GM21825 (cell line): ENCODE measurements around the gene DHRSX.

Experiments used
- ATAC-seq: cut with Tn5 transposase; IDR thresholded peaks from one replicate; pipeline ENCODE4 v1.9.1; 2021; ENCODE audit warnings: mild to moderate bottlenecking, moderate library complexity; ENCODE audit not compliant: unreplicated experiment

The DHRSX gene

DNA sequence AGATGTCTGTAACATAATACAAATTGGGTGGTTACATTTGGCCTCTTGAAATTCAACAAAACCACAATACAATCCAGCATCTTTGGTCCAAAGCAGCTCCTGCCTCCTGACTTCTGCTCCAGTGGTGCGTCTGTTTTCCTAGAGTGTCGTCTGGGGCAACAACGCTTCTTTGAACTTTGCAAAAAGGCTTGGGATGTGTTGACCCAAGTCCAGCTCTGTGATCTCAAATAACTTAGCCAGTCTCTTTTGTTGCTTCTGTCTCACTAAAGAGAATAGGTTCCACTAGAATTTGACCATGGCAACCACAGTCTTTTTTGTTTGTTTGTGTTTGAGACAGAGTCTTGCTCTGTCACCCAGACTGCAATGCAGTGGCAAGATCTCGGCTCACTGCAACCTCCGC is 324.0 kb downstream of the DHRSX start:
- no peak for ATAC-seq

GRCh38 chrX:2176274-2176673 is 324.5 kb downstream of the DHRSX start:
- ATAC-seq = no peak

- no peak for ATAC-seq
Observed at GRCh38 chrX:2172359-2172758, 328.4 kb downstream of the DHRSX start.
